ENCODE results near the gene ARHGAP6. TPM values are rescaled to one million over a fixed set of nuclear protein-coding genes. Genes with fewer than 3 reads are reported as not detected.

ARHGAP6 gene
- total RNA-seq, 1 experiment from 2014 or later: 0.10 TPM

- Histone ChIP-seq H4K20me1 (ENCODE audit: insufficient read depth) (no peaks in the 10 kb centered on the region), H3K27me3 (ENCODE audit: insufficient read depth, low read length) (no peaks in the 10 kb centered on the region), H3K9ac (ENCODE audit: low read length) (no peak overlapping the region), H3K36me3 (ENCODE audit: control insufficient read depth in 1 of 2, insufficient read depth in 2 of 2, low read length in 2 of 2) (no peaks in the 10 kb centered on the region), H3K4me3 (replicated peaks in 1 of 2; ENCODE audit: low read depth in 1 of 2, low read length in 2 of 2) (no peak overlapping the region), H3K27ac (ENCODE audit: low read depth, low read length) (no peak overlapping the region), H3K79me2 (ENCODE audit: insufficient read depth, low read length) (no peaks in the 10 kb centered on the region), H3K4me1 (ENCODE audit: control insufficient read depth in 1 of 2, insufficient read depth in 2 of 2, low read length in 2 of 2) (no peaks in the 10 kb centered on the region), H3K9me2 (ENCODE audit: insufficient read depth) (no peaks in the 10 kb centered on the region), H3K9me3 (ENCODE audit: control insufficient read depth in 1 of 2, insufficient read depth in 1 of 2, low read depth in 1 of 2, low read length in 2 of 2) (no peaks in the 10 kb centered on the region), H3K4me2 (ENCODE audit: low read length) (no peak overlapping the region), H2AFZ (ENCODE audit: low read depth, low read length, poor library complexity, severe bottlenecking) (no peak overlapping the region)
- TF ChIP-seq POLR2A (IDR thresholded peaks at IDR 0.05; ENCODE audit: borderline replicate concordance, extremely low read depth, insufficient read depth, insufficient read length) (no peak), JUND (IDR thresholded peaks at IDR 0.05) (no peak), CEBPB (IDR thresholded peaks at IDR 0.05; ENCODE audit: low read depth) (no peak), EGR1 (IDR thresholded peaks at IDR 0.05; ENCODE audit: low read depth) (no peak), CTCF (IDR thresholded peaks at IDR 0.05 in 2 of 3, conservative IDR thresholded peaks at IDR 0.05 in 1 of 3; ENCODE audit: borderline replicate concordance in 1 of 3, insufficient read depth in 1 of 3, low read depth in 2 of 3, low read length in 2 of 3) (no peak), YY1 (IDR thresholded peaks at IDR 0.05; ENCODE audit: extremely low read depth, insufficient replicate concordance, low read depth, low read length) (no peak), SIN3A (IDR thresholded peaks at IDR 0.05; ENCODE audit: low read depth) (no peak), SP1 (IDR thresholded peaks at IDR 0.05; ENCODE audit: low read depth) (no peak), EZH2 (IDR thresholded peaks at IDR 0.05) (no peak), TCF7L2 (IDR thresholded peaks at IDR 0.05; ENCODE audit: borderline replicate concordance, extremely low read depth, insufficient read depth, insufficient read length) (no peak), CBX3 (IDR thresholded peaks at IDR 0.05; ENCODE audit: low read depth) (no peak), SRF (IDR thresholded peaks at IDR 0.05; ENCODE audit: low read depth) (no peak), REST (IDR thresholded peaks at IDR 0.05; ENCODE audit: low read depth) (no peak)
- TF ChIP-seq, protein P1, sequence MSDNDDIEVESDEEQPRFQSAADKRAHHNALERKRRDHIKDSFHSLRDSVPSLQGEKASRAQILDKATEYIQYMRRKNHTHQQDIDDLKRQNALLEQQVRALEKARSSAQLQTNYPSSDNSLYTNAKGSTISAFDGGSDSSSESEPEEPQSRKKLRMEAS (IDR thresholded peaks at IDR 0.05): no peak
- no TSS peak for BruUV-seq (replicated peaks)
- ChIA-PET CTCF (no interaction called here), POLR2A (no interaction called here), RAD21 (ENCODE audit: low non-redundant PET in 1 of 2, low total read pairs in 2 of 2, uncharacterized antibody in 2 of 2, unreplicated experiment in 2 of 2) (no interaction called here)
- intact Hi-C loops (cut with micrococcal nuclease): no loop called here
- DNase-seq (ENCODE audit: low read depth, low spot score) (no peak), ATAC-seq (no peak)
Measured at GRCh38 chrX:11446949-11447348, 218.8 kb downstream of the ARHGAP6 start.

All from HCT116 (cell line).